AG10803 (cell line): ENCODE data around the gene RHOF.
"Not testable (repeated sequence)": the region's sequence is repeated elsewhere in the genome, so short reads cannot be mapped to it uniquely, and the experiment has no call there.

Experiments used
- DNase-seq: peaks from one replicate; pipeline ENCODE4 v3.0.0; 2010; ENCODE audit warnings: low read depth
- H3K4me3 ChIP-seq: 2 replicates; pipeline ENCODE4 v1.5.1; 2011; ENCODE audit warnings: mild to moderate bottlenecking, low read length, control low read depth
- TF ChIP-seq, protein P1 (sequence below): conservative IDR thresholded peaks from 2 replicates; pipeline ENCODE4 v1.5.1; 2011; ENCODE audit warnings: mild to moderate bottlenecking, low read length, control low read depth, inconsistent platforms

RHOF gene

DNA sequence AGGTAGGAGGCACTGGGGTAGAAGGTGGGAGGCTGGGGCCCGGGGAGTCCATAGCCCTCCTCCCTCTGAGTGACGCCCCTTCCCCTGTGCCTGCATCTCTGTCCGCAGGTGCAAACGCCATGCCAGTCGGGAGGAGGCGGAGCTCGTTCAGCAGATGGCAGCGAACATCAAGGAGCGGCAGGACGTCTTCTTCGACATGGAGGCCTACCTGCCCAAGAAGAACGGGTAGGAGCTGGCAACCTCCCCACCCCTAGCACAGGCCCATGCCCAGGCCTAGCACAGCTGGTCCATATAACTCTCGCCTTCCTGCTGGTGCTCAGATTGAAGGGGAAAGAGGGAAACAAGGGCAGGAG lies 45.3 kb downstream of the RHOF start:
- no peak for DNase-seq
- TF ChIP-seq, protein P1, sequence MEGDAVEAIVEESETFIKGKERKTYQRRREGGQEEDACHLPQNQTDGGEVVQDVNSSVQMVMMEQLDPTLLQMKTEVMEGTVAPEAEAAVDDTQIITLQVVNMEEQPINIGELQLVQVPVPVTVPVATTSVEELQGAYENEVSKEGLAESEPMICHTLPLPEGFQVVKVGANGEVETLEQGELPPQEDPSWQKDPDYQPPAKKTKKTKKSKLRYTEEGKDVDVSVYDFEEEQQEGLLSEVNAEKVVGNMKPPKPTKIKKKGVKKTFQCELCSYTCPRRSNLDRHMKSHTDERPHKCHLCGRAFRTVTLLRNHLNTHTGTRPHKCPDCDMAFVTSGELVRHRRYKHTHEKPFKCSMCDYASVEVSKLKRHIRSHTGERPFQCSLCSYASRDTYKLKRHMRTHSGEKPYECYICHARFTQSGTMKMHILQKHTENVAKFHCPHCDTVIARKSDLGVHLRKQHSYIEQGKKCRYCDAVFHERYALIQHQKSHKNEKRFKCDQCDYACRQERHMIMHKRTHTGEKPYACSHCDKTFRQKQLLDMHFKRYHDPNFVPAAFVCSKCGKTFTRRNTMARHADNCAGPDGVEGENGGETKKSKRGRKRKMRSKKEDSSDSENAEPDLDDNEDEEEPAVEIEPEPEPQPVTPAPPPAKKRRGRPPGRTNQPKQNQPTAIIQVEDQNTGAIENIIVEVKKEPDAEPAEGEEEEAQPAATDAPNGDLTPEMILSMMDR: no peak
- H3K4me3 ChIP-seq: no peak overlapping the region

GRCh38 chr12:121745545-121745944 lies 47.9 kb downstream of the RHOF start:
- not testable (repeated sequence) for H3K4me3 ChIP-seq, DNase-seq

DNA sequence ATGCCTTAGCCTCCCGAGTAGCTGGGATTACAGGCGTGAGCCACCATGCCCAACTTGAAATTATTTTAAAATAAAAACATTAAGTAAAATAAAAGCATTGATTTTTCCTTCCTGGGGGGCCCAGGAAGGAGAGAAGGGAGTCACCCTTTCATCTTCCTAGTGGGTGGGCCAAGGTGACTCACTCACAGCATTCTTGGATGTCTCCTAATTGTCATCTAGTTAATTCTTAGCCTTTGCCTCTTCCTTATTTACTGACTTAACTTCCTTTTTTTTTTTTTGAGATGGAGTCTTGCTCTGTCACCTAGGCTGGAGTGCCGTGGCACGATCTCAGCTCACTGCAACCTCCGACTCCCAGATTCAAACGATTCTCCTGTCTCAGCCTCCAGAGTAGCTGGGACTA lies 51.7 kb downstream of the RHOF start:
- no peak overlapping the region for H3K4me3 ChIP-seq
- TF ChIP-seq, protein P1: no peak
- DNase-seq: no peak

GRCh38 chr12:121740847-121741246 lies 52.6 kb downstream of the RHOF start:
- TF ChIP-seq, protein P1: no peak
- no peak overlapping the region for H3K4me3 ChIP-seq
- no peak for DNase-seq

GRCh38 chr12:121738340-121738858 lies 55.1 kb downstream of the RHOF start:
- TF ChIP-seq, protein P1: no peak
- DNase-seq: no peak
- no peak overlapping the region for H3K4me3 ChIP-seq

DNA sequence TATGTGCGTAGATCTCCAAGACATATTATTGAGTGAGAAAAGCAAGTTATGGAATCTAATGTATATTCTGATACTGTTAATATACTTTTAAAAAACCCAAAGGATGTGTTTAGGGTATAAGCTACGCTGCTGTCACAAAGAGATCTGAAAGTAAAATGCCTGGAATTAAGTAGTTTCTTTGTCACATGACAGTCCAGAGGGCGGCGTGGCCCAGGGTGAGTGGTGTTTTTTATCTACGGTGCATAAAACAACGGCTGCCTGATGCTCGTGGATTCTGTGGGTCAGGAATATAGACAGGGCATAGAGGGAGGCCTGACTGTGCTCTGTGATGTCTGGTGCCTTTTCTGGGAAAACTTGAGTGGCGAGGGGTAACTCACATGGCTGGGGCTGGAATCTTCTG lies 59.6 kb downstream of the RHOF start:
- TF ChIP-seq, protein P1: no peak
- no peak overlapping the region for H3K4me3 ChIP-seq
- no peak for DNase-seq

- TF ChIP-seq, protein P1: no peak
- H3K4me3 ChIP-seq: no peak overlapping the region
- no peak for DNase-seq
Observed at GRCh38 chr12:121731473-121731872, 62.0 kb downstream of the RHOF start.

- no peak overlapping the region for H3K4me3 ChIP-seq
- TF ChIP-seq, protein P1: no peak
- DNase-seq: no peak
Observed at GRCh38 chr12:121729021-121729420, 64.5 kb downstream of the RHOF start.
